ENCODE measurements around the gene LMO7.
"Not testable (repeated sequence)": the region's sequence is repeated elsewhere in the genome, so short reads cannot be mapped to it uniquely, and the experiment has no call there.

GRCh38 chr13:75680251-75680650 lies 44.1 kb downstream of the LMO7 start:
- not testable (repeated sequence) for TF ChIP-seq CTCF (IDR thresholded peaks at IDR 0.05; ENCODE audit: insufficient read depth, low read length); POLR2AphosphoS5 (IDR thresholded peaks at IDR 0.05; ENCODE audit: low read depth); SPI1 (IDR thresholded peaks at IDR 0.05; ENCODE audit: borderline replicate concordance, low read depth); REST (IDR thresholded peaks at IDR 0.05; ENCODE audit: insufficient replicate concordance, low read depth)
